ENCODE data around the gene MTSS2. TPM values are rescaled to one million over a fixed set of nuclear protein-coding genes. Genes with fewer than 3 reads are reported as not detected.

The MTSS2 gene
- total RNA-seq, 1 experiment from 2014 or later: 0.15 TPM

DNA sequence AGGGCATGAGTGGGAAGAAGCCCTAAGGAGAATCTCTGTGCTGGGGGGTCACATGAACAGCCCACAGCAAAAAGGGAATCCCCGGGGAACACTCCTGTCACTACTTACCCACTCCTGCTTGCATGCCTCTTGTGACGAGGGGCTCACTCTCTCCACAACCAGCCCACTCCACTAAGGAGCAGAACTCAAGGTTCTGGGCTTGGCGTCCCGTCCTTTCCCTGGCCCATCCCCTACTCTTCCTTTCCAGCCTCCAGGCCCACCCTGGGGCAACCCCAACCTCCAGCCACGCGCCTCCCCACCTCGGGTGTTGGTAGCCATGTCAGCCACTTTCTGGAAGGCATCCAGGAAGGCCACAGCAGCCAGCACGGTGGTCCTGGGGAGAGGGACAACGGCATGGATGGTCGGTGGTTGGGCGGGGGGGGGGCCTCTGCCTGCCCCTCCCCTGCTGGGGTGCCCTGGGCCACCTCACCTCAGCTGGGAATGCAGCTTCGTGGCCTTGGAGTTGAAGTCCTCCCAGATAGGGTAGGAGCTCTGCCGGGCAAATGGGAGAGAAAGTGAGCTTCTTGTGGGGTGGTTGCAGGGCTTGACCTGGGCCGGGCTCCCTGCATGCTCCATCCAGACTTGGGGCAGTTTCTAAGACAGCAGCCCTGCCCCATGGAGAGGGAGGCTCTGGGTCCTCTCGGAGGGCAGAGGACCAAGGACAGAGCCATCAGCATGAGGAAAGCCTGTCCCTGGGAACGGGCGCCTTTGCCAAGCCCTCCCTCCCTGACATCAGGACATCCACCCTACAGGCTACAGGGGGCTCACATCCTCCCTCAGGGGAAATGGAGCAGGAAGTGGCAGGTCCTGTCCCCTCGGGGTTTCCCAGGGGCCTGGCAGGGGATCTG lies 5.1 kb downstream of the MTSS2 start:
- DNase-seq: no peak
- Histone ChIP-seq H3K9me3 (ENCODE audit: low read length) (no peaks in the 10 kb centered on the region), H3K79me2 (ENCODE audit: low read length) (no peaks in the 10 kb centered on the region), H3K27me3 (ENCODE audit: low read length) (no peaks in the 10 kb centered on the region), H4K20me1 (ENCODE audit: insufficient read depth, low read depth, low read length) (no peaks in the 10 kb centered on the region; the same call in 1 of the 2 replicates), H3K27ac (ENCODE audit: low read length) (no peak overlapping the region), H3K4me2 (ENCODE audit: low read depth, low read length, poor library complexity, severe bottlenecking) (no peak overlapping the region), H3K36me3 (ENCODE audit: insufficient read depth, low read length) (no peaks in the 10 kb centered on the region), H3K4me1 (ENCODE audit: low read length) (peaks cover 9% of the 10 kb centered on the region), H3K9ac (ENCODE audit: low read length) (no peak overlapping the region), H3K4me3 (ENCODE audit: low read length) (no peak overlapping the region), H2AFZ (ENCODE audit: low read length) (no peak overlapping the region), H3K9me2 (replicated peaks; ENCODE audit: insufficient read depth, low read length) (no peaks in the 10 kb centered on the region)

DNA sequence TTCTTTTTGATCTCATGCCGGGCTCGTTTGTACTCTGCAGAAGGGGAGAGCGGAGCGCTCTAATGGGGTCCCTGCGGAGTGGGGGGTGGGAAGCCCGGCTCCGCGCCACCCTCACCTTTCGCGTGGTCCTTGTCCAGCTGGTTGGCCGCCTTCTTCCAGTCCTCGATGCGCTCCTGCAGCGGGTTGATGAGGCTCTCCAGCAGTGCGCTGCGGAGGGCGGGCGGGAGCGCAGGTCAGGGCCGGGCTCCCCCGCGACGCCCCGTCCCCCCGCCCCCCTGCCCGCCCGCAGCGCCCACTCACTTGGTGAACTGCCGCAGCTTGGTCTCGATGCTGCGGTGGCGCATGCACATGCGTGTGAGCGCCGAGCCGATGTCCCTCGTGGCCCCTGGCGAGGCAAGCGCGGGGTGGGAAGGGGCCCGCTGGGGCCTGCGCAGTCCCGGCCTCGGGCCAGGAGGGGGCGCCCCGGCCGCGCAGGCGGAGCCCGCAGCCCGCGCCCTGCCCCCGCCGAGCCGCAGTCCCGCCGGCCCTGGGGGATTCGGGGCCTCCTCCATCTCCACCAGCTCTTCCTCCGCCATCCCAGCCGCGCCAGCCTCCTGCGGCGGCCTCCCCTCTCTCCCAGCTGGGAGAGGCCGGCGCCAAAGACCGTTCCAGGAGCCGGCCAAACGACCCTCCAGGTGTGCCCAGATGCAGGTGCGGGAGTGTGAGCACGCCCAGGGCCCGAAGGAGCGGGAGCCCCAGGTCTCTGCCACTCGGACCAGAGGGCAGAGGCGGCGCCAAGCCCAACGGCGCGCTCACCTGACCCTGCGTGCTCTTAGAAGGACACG lies 6.0 kb downstream of the MTSS2 start:
- no peaks in the 10 kb centered on the region for H3K79me2 ChIP-seq (ENCODE audit: low read length)
- no peak overlapping the region for H3K4me3 ChIP-seq (ENCODE audit: low read length)
- H3K4me2 ChIP-seq (ENCODE audit: low read depth, low read length, poor library complexity, severe bottlenecking): no peak overlapping the region
- peaks cover 9% of the 10 kb centered on the region for H3K4me1 ChIP-seq (ENCODE audit: low read length)
- DNase-seq: peak; percentile 62
- H2AFZ ChIP-seq (ENCODE audit: low read length): no peak overlapping the region
- no peaks in the 10 kb centered on the region for H3K27me3 ChIP-seq (ENCODE audit: low read length)
- H3K9me2 ChIP-seq (replicated peaks; ENCODE audit: insufficient read depth, low read length): no peaks in the 10 kb centered on the region
- no peaks in the 10 kb centered on the region for H3K36me3 ChIP-seq (ENCODE audit: insufficient read depth, low read length)
- H3K9me3 ChIP-seq (ENCODE audit: low read length): no peaks in the 10 kb centered on the region
- H3K27ac ChIP-seq (ENCODE audit: low read length): no peak overlapping the region
- no peaks in the 10 kb centered on the region; the same call in 1 of the 2 replicates for H4K20me1 ChIP-seq (ENCODE audit: insufficient read depth, low read depth, low read length)
- no peak overlapping the region for H3K9ac ChIP-seq (ENCODE audit: low read length)

DNA sequence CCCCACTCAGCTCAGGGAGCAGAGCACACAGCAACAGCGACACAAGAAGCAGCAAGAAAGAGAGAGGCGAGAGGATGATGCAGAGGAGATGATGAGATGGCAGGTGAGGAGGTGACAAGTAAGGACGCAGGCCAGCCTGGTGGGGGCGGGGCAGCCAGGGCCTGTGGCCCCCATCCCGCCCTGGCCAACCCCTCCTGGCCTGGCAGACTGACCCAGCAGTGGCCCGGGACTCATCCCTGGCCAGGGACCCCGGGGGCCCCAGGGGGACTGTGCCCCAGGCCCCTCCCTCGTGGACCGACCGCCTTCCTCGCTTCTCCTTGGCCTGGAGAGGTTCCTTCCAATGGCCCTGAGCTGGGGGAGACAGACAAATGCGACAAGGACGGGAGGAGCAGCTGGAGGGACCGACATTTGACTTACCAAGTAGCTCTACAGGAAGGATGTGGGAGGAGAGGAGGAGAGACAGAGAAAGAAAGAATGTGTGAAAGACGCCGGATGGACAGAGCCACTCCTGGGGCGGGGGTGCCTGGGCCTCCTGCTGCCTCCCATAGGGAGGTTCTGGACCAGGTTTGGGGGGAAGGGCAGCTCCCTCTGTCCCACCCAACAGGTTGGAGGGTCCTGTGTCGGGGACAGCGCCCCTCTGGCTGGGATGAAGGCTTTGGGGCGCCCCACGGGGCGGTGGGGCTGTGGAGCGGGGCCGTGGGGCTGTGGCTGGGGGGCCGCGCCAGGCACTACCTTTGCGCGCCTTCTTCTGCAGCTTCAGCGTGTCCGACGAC lies 6.8 kb downstream of the MTSS2 start:
- no peaks in the 10 kb centered on the region; the same call in 1 of the 2 replicates for H4K20me1 ChIP-seq (ENCODE audit: insufficient read depth, low read depth, low read length)
- no peaks in the 10 kb centered on the region for H3K9me3 ChIP-seq (ENCODE audit: low read length)
- H2AFZ ChIP-seq (ENCODE audit: low read length): no peak overlapping the region
- DNase-seq: no peak
- no peak overlapping the region for H3K27ac ChIP-seq (ENCODE audit: low read length)
- H3K4me1 ChIP-seq (ENCODE audit: low read length): peaks cover 9% of the 10 kb centered on the region
- no peak overlapping the region for H3K4me2 ChIP-seq (ENCODE audit: low read depth, low read length, poor library complexity, severe bottlenecking)
- H3K4me3 ChIP-seq (ENCODE audit: low read length): no peak overlapping the region
- H3K27me3 ChIP-seq (ENCODE audit: low read length): no peaks in the 10 kb centered on the region
- no peak overlapping the region for H3K9ac ChIP-seq (ENCODE audit: low read length)
- no peaks in the 10 kb centered on the region for H3K36me3 ChIP-seq (ENCODE audit: insufficient read depth, low read length)
- H3K79me2 ChIP-seq (ENCODE audit: low read length): no peaks in the 10 kb centered on the region
- H3K9me2 ChIP-seq (replicated peaks; ENCODE audit: insufficient read depth, low read length): no peaks in the 10 kb centered on the region

DNA sequence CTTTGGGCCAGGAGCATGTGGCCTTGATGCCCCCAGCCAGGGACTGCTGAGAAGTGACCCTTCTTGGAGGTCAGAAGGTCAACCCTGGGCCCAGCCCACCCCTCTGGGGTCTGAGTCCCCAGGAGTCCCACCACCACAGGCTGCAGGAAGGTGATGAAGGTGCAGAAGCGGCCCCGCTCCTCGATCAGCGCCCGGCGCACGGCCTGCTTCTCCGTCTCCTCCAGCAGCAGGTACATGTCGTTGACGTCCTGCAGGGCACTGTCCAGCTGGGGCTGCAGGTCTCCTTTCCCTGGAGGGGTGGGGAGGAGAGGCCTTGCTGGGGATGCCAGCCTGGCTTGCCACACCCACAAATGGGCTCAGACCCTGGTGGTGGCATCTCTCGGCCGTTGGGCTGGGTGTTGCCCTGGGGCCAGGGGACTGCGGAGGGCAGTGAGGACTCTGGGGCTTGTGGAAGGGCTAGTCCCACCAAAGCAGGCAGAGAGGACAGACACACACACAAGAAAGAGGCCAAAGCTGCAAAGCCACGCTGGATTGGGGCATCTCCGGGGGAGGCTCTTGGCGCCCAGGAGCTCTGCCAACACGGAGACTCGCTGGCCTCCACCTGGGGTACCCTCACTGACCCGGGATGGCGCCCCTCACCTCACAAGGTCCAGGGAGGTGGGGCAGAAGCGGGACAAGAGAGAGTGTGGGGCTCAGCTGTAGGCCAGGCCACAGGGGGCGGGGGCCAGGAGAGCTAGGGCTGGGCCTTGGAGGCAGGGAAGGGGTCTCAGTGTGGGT lies 7.5 kb downstream of the MTSS2 start:
- Histone ChIP-seq H3K4me3 (ENCODE audit: low read length) (no peak overlapping the region), H3K9me2 (replicated peaks; ENCODE audit: insufficient read depth, low read length) (no peaks in the 10 kb centered on the region), H3K27me3 (ENCODE audit: low read length) (no peaks in the 10 kb centered on the region), H3K9me3 (ENCODE audit: low read length) (no peaks in the 10 kb centered on the region), H3K4me1 (ENCODE audit: low read length) (peaks cover 9% of the 10 kb centered on the region), H2AFZ (ENCODE audit: low read length) (no peak overlapping the region), H3K4me2 (ENCODE audit: low read depth, low read length, poor library complexity, severe bottlenecking) (no peak overlapping the region), H3K9ac (ENCODE audit: low read length) (no peak overlapping the region), H3K79me2 (ENCODE audit: low read length) (no peaks in the 10 kb centered on the region), H4K20me1 (ENCODE audit: insufficient read depth, low read depth, low read length) (no peaks in the 10 kb centered on the region; the same call in 1 of the 2 replicates), H3K27ac (ENCODE audit: low read length) (no peak overlapping the region), H3K36me3 (ENCODE audit: insufficient read depth, low read length) (no peaks in the 10 kb centered on the region)
- DNase-seq: no peak

DNA sequence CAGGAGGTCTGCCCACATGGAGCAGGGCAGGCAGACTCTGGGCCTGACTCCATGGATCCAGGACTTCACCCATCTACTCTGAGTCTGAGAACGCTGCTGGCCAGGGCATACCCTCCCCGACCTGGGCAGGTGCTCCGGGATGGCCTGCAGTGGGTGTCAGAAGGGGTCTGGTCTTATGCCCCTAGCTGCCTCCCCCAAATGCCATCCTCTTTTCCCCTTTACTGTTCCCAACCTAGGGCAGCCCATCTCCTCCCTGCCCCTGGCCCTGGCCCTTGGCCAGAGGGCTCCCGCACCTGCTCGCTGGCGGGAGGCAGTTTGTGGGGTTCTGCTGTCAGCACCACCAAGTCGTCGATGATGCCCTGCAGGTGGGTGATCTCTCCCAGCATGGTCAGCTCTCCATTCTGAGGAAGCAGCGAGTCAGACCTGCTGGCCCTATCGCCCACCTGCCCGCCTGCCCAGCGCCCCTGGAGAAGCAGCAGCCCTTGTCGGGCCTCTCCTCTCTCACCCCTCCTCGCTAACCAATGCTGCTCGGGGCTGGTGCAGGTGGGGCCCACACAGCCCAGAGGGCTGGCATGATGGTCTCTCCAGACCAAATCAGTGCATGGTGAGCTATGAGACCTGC lies 8.2 kb downstream of the MTSS2 start:
- Histone ChIP-seq H3K9ac (ENCODE audit: low read length) (no peak overlapping the region), H3K4me3 (ENCODE audit: low read length) (no peak overlapping the region), H3K9me2 (replicated peaks; ENCODE audit: insufficient read depth, low read length) (no peaks in the 10 kb centered on the region), H2AFZ (ENCODE audit: low read length) (no peak overlapping the region), H3K4me1 (ENCODE audit: low read length) (peaks cover 6% of the 10 kb centered on the region), H3K9me3 (ENCODE audit: low read length) (no peaks in the 10 kb centered on the region), H3K36me3 (ENCODE audit: insufficient read depth, low read length) (no peaks in the 10 kb centered on the region), H3K4me2 (ENCODE audit: low read depth, low read length, poor library complexity, severe bottlenecking) (no peak overlapping the region), H3K79me2 (ENCODE audit: low read length) (no peaks in the 10 kb centered on the region), H3K27ac (ENCODE audit: low read length) (no peak overlapping the region), H3K27me3 (ENCODE audit: low read length) (no peaks in the 10 kb centered on the region), H4K20me1 (ENCODE audit: insufficient read depth, low read depth, low read length) (no peaks in the 10 kb centered on the region; the same call in 1 of the 2 replicates)
- DNase-seq: no peak

DNA sequence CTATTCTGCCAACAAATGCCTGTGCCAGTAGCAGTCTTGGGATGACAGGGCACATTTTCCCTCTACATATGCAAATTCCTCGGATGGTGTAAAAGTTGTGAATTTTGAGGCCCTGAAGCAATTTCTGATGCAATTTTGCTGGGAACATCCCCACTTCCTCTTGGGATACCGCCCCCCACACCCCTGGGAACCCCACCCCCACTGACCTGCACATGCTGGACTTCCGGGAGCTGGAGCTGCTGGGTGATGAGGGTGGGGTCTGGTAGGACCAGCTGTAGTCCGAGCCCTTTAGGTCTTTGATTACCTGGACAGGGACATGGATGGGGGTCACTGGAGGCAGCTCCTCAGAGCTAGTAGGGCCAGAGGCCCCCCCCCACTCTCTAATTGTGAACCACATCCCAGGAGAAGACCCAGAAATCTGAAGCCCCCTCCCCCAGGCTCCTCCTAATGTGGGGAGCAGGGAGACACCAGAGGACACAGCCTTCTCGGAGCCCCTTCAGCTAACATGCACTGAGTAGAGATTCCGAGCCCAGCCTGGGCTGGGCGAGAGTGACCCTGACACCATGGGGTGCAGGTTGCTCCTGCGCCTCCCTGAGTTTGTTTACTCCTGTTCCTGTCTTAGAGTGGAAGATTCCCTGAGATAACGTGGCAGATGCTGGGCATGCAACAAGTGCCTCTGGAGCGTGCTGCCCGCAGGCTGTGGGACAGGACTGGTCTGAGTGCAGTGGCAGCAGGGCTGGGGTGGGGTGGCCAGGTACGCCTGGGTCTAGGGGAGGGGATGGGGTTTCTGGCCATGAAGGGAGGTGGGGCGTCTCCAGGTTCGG lies 9.0 kb downstream of the MTSS2 start:
- no peaks in the 10 kb centered on the region for H3K9me2 ChIP-seq (replicated peaks; ENCODE audit: insufficient read depth, low read length)
- H3K79me2 ChIP-seq (ENCODE audit: low read length): no peaks in the 10 kb centered on the region
- no peak for DNase-seq
- H3K27ac ChIP-seq (ENCODE audit: low read length): no peak overlapping the region
- no peaks in the 10 kb centered on the region for H3K9me3 ChIP-seq (ENCODE audit: low read length)
- no peaks in the 10 kb centered on the region for H3K4me1 ChIP-seq (ENCODE audit: low read length)
- no peak overlapping the region for H3K9ac ChIP-seq (ENCODE audit: low read length)
- H3K36me3 ChIP-seq (ENCODE audit: insufficient read depth, low read length): no peaks in the 10 kb centered on the region
- H4K20me1 ChIP-seq (ENCODE audit: insufficient read depth, low read depth, low read length): no peaks in the 10 kb centered on the region
- H2AFZ ChIP-seq (ENCODE audit: low read length): no peak overlapping the region
- no peaks in the 10 kb centered on the region for H3K27me3 ChIP-seq (ENCODE audit: low read length)
- H3K4me3 ChIP-seq (ENCODE audit: low read length): no peak overlapping the region
- no peak overlapping the region for H3K4me2 ChIP-seq (ENCODE audit: low read depth, low read length, poor library complexity, severe bottlenecking)
